ENCODE results near the gene AQP2.

DNA sequence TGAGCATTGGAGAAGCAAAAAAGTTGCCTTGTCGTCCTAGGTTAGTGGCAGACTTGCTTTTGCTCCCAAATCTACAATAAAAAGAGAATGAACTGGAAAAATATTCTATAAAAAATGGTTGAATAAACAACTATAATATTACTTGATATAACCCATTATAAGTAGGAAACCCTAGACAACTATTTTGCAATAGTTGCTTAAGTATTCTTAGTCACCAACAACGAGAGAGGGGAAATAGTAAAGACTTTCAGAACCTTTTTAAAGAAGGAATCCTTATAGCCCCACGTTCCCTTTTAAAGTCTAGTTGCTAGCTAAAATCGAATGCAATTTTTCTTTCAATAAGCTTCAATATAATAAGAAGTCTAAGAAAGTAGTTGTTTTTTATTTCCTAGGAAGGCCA lies 39.7 kb downstream of the AQP2 start:
- TF ChIP-seq YY1 (tag by site-specific recombination; IDR thresholded peaks at IDR 0.05) (no peak), ZNF184 (tag by site-specific recombination; IDR thresholded peaks at IDR 0.05) (no peak), ZNF24 (tag by site-specific recombination; IDR thresholded peaks at IDR 0.05) (no peak), ZNF610 (tag by site-specific recombination; IDR thresholded peaks at IDR 0.05; ENCODE audit: borderline replicate concordance) (no peak), KLF9 (tag by site-specific recombination; IDR thresholded peaks at IDR 0.05; ENCODE audit: low read depth) (no peak), ZNF530 (tag by site-specific recombination; IDR thresholded peaks at IDR 0.05; ENCODE audit: low read depth) (no peak), ZNF785 (tag by site-specific recombination; IDR thresholded peaks at IDR 0.05) (no peak)
- TF ChIP-seq, protein P1, sequence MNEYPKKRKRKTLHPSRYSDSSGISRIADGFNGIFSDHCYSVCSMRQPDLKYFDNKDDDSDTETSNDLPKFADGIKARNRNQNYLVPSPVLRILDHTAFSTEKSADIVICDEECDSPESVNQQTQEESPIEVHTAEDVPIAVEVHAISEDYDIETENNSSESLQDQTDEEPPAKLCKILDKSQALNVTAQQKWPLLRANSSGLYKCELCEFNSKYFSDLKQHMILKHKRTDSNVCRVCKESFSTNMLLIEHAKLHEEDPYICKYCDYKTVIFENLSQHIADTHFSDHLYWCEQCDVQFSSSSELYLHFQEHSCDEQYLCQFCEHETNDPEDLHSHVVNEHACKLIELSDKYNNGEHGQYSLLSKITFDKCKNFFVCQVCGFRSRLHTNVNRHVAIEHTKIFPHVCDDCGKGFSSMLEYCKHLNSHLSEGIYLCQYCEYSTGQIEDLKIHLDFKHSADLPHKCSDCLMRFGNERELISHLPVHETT (tag by site-specific recombination; IDR thresholded peaks at IDR 0.05), result no peak
- TF ChIP-seq, protein P2, sequence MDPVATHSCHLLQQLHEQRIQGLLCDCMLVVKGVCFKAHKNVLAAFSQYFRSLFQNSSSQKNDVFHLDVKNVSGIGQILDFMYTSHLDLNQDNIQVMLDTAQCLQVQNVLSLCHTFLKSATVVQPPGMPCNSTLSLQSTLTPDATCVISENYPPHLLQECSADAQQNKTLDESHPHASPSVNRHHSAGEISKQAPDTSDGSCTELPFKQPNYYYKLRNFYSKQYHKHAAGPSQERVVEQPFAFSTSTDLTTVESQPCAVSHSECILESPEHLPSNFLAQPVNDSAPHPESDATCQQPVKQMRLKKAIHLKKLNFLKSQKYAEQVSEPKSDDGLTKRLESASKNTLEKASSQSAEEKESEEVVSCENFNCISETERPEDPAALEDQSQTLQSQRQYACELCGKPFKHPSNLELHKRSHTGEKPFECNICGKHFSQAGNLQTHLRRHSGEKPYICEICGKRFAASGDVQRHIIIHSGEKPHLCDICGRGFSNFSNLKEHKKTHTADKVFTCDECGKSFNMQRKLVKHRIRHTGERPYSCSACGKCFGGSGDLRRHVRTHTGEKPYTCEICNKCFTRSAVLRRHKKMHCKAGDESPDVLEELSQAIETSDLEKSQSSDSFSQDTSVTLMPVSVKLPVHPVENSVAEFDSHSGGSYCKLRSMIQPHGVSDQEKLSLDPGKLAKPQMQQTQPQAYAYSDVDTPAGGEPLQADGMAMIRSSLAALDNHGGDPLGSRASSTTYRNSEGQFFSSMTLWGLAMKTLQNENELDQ (tag by site-specific recombination; IDR thresholded peaks at IDR 0.05; ENCODE audit: low read depth), result no peak
- TF ChIP-seq, protein P3, sequence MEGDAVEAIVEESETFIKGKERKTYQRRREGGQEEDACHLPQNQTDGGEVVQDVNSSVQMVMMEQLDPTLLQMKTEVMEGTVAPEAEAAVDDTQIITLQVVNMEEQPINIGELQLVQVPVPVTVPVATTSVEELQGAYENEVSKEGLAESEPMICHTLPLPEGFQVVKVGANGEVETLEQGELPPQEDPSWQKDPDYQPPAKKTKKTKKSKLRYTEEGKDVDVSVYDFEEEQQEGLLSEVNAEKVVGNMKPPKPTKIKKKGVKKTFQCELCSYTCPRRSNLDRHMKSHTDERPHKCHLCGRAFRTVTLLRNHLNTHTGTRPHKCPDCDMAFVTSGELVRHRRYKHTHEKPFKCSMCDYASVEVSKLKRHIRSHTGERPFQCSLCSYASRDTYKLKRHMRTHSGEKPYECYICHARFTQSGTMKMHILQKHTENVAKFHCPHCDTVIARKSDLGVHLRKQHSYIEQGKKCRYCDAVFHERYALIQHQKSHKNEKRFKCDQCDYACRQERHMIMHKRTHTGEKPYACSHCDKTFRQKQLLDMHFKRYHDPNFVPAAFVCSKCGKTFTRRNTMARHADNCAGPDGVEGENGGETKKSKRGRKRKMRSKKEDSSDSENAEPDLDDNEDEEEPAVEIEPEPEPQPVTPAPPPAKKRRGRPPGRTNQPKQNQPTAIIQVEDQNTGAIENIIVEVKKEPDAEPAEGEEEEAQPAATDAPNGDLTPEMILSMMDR (tag by site-specific recombination; IDR thresholded peaks at IDR 0.05), result no peak
- TF ChIP-seq, protein P4, sequence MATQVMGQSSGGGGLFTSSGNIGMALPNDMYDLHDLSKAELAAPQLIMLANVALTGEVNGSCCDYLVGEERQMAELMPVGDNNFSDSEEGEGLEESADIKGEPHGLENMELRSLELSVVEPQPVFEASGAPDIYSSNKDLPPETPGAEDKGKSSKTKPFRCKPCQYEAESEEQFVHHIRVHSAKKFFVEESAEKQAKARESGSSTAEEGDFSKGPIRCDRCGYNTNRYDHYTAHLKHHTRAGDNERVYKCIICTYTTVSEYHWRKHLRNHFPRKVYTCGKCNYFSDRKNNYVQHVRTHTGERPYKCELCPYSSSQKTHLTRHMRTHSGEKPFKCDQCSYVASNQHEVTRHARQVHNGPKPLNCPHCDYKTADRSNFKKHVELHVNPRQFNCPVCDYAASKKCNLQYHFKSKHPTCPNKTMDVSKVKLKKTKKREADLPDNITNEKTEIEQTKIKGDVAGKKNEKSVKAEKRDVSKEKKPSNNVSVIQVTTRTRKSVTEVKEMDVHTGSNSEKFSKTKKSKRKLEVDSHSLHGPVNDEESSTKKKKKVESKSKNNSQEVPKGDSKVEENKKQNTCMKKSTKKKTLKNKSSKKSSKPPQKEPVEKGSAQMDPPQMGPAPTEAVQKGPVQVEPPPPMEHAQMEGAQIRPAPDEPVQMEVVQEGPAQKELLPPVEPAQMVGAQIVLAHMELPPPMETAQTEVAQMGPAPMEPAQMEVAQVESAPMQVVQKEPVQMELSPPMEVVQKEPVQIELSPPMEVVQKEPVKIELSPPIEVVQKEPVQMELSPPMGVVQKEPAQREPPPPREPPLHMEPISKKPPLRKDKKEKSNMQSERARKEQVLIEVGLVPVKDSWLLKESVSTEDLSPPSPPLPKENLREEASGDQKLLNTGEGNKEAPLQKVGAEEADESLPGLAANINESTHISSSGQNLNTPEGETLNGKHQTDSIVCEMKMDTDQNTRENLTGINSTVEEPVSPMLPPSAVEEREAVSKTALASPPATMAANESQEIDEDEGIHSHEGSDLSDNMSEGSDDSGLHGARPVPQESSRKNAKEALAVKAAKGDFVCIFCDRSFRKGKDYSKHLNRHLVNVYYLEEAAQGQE (tag by site-specific recombination; IDR thresholded peaks at IDR 0.05), result no peak
- TF ChIP-seq, protein P5, sequence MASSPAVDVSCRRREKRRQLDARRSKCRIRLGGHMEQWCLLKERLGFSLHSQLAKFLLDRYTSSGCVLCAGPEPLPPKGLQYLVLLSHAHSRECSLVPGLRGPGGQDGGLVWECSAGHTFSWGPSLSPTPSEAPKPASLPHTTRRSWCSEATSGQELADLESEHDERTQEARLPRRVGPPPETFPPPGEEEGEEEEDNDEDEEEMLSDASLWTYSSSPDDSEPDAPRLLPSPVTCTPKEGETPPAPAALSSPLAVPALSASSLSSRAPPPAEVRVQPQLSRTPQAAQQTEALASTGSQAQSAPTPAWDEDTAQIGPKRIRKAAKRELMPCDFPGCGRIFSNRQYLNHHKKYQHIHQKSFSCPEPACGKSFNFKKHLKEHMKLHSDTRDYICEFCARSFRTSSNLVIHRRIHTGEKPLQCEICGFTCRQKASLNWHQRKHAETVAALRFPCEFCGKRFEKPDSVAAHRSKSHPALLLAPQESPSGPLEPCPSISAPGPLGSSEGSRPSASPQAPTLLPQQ (tag by site-specific recombination; IDR thresholded peaks at IDR 0.05), result no peak
- TF ChIP-seq, protein P6, sequence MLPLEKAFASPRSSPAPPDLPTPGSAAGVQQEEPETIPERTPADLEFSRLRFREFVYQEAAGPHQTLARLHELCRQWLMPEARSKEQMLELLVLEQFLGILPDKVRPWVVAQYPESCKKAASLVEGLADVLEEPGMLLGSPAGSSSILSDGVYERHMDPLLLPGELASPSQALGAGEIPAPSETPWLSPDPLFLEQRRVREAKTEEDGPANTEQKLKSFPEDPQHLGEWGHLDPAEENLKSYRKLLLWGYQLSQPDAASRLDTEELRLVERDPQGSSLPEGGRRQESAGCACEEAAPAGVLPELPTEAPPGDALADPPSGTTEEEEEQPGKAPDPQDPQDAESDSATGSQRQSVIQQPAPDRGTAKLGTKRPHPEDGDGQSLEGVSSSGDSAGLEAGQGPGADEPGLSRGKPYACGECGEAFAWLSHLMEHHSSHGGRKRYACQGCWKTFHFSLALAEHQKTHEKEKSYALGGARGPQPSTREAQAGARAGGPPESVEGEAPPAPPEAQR (tag by site-specific recombination; IDR thresholded peaks at IDR 0.05), result no peak
